ENCODE data around the gene NXPE4. TPM values are rescaled to one million over a fixed set of nuclear protein-coding genes. Genes with fewer than 3 reads are reported as not detected.

Gene NXPE4
- total RNA-seq, 1 experiment from 2014 or later: not detected

DNA sequence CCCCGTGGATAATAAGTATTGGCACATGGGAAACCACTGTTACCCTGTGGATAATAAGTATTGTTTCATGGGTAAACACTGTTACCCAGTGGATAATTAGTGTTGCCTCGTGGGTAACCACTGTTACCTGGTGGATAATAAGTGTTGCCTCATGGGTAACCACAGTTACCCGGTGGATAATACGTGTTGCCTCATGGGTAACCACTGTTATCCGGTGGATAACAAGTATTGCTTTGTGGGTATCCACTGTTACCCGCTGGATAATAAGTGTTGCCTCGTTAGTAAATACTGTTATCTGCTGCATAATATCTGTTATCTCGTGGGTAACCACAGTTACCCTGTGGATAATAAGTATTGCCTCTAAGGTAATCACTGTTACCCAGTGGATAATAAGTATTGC, 25.5 kb upstream of the NXPE4 start:
- no peak for DNase-seq
- Histone ChIP-seq H3K4me1 (ENCODE audit: low read length) (no peaks in the 10 kb centered on the region), H3K4me2 (ENCODE audit: low read depth, low read length, poor library complexity, severe bottlenecking) (no peak overlapping the region), H3K9me3 (ENCODE audit: low read length) (no peaks in the 10 kb centered on the region; the same call in 1 of the 2 replicates), H2AFZ (ENCODE audit: low read length) (no peak overlapping the region), H3K36me3 (ENCODE audit: insufficient read depth, low read length) (no peaks in the 10 kb centered on the region), H3K27ac (ENCODE audit: low read length) (no peak overlapping the region), H3K79me2 (ENCODE audit: low read length) (no peaks in the 10 kb centered on the region), H3K9ac (ENCODE audit: low read length) (no peak overlapping the region), H3K4me3 (ENCODE audit: low read length) (no peak overlapping the region), H3K27me3 (ENCODE audit: low read length) (no peaks in the 10 kb centered on the region), H3K9me2 (replicated peaks; ENCODE audit: insufficient read depth, low read length) (no peaks in the 10 kb centered on the region), H4K20me1 (ENCODE audit: insufficient read depth, low read depth, low read length) (no peaks in the 10 kb centered on the region)

DNA sequence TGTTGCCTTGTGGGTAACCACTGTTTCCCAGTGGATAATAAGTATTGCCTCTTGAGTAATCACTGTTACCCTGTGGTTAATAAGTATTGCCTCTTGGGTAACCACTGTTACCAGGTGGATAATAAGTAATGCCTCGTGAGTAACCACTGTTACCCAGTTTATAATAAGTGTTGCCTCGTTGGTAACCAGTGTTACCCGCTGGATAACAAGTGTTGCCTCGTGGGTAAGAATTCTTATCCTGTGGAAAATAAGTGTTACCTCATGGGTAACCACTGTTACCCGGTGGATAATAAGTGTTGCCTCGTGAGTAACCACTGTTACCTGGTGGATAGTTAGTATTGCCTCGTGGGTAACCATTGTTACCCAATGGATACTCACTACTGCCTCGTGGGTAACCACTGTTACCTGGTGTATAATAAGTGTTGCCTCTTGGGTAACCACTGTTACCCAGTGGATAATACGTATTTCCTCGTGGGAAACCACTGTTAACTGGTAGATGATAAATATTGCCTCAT, 24.1 kb upstream of the NXPE4 start:
- no peak overlapping the region for H3K4me2 ChIP-seq (ENCODE audit: low read depth, low read length, poor library complexity, severe bottlenecking)
- no peak for DNase-seq
- no peaks in the 10 kb centered on the region for H3K27me3 ChIP-seq (ENCODE audit: low read length)
- no peaks in the 10 kb centered on the region for H3K79me2 ChIP-seq (ENCODE audit: low read length)
- H3K4me3 ChIP-seq (ENCODE audit: low read length): no peak overlapping the region
- no peaks in the 10 kb centered on the region; the same call in 1 of the 2 replicates for H3K9me3 ChIP-seq (ENCODE audit: low read length)
- no peaks in the 10 kb centered on the region for H3K4me1 ChIP-seq (ENCODE audit: low read length)
- no peak overlapping the region for H3K9ac ChIP-seq (ENCODE audit: low read length)
- no peak overlapping the region for H3K27ac ChIP-seq (ENCODE audit: low read length)
- no peaks in the 10 kb centered on the region for H4K20me1 ChIP-seq (ENCODE audit: insufficient read depth, low read depth, low read length)
- no peaks in the 10 kb centered on the region for H3K9me2 ChIP-seq (replicated peaks; ENCODE audit: insufficient read depth, low read length)
- no peaks in the 10 kb centered on the region for H3K36me3 ChIP-seq (ENCODE audit: insufficient read depth, low read length)
- no peak overlapping the region for H2AFZ ChIP-seq (ENCODE audit: low read length)

DNA sequence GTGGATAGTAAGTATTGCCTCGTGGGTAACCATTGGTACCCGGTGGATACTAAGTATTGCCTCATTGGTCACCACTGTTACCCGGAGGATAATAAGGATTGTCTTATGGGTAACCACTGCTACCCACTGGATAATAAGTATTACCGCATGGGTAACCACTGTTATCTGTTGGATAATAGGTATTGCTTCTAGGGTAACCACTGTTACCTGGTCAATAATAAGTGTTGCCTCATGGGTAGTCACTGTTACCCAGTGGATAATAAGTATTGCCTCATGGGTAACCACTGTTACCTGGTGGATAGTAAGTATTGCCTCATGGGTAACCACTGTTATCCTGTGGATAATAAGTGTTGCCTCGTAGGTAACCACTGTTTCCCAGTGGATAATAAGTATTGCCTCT, 22.6 kb upstream of the NXPE4 start:
- H3K27ac ChIP-seq (ENCODE audit: low read length): no peak overlapping the region
- H3K79me2 ChIP-seq (ENCODE audit: low read length): no peaks in the 10 kb centered on the region
- H3K9me2 ChIP-seq (replicated peaks; ENCODE audit: insufficient read depth, low read length): no peaks in the 10 kb centered on the region
- H2AFZ ChIP-seq (ENCODE audit: low read length): no peak overlapping the region
- H3K4me1 ChIP-seq (ENCODE audit: low read length): no peaks in the 10 kb centered on the region
- H3K36me3 ChIP-seq (ENCODE audit: insufficient read depth, low read length): no peaks in the 10 kb centered on the region
- H3K9me3 ChIP-seq (ENCODE audit: low read length): no peaks in the 10 kb centered on the region; the same call in 1 of the 2 replicates
- no peaks in the 10 kb centered on the region for H3K27me3 ChIP-seq (ENCODE audit: low read length)
- DNase-seq: no peak
- H3K4me2 ChIP-seq (ENCODE audit: low read depth, low read length, poor library complexity, severe bottlenecking): no peak overlapping the region
- H3K9ac ChIP-seq (ENCODE audit: low read length): no peak overlapping the region
- no peaks in the 10 kb centered on the region for H4K20me1 ChIP-seq (ENCODE audit: insufficient read depth, low read depth, low read length)
- no peak overlapping the region for H3K4me3 ChIP-seq (ENCODE audit: low read length)

DNA sequence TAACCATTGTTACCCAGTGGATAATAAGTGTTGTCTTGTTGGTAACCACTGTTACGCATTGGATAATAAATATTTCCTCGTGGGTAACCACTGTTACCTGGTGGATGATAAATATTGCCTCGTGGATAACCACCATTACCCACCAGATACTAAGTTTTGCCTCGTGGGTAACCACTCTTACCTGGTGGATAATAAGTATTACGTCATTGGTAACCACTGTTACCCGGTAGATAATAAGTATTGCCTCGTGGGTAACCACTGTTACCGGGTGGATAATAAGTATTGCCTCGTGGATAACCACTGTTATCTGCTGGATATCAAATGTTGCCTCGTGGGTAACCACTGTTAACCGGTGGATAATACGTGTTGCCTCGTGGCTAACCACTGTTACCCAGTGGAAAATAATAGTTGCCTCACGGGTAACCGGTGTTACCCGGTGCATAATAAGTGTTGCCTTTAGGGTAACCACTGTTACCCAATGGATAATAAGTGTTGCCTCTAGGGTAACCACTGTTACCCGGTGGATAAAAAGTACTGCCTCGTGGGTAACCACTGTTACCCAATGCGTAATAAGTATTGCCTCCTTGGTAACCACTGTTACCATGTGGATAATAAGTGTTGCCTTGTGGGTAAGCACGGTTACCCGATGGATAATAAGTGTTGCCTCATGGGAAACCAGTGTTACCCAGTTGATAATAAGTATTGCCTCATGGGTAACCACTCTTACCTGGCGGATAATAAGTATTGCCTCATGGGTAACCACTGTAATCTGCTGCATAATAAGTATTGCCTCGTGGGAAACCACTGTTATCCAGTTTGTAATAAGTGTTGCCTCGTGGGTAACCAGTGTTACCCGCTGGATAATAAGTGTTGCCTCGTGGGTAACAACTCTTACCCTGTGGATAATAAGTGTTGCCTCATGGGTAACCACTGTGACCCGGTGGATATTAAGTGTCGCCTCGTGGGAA, 21.9 kb upstream of the NXPE4 start:
- Histone ChIP-seq H3K9me2 (replicated peaks; ENCODE audit: insufficient read depth, low read length) (no peaks in the 10 kb centered on the region), H3K4me3 (ENCODE audit: low read length) (no peak overlapping the region), H3K9ac (ENCODE audit: low read length) (no peak overlapping the region), H3K27me3 (ENCODE audit: low read length) (no peaks in the 10 kb centered on the region), H3K9me3 (ENCODE audit: low read length) (no peaks in the 10 kb centered on the region; the same call in 1 of the 2 replicates), H3K4me1 (ENCODE audit: low read length) (no peaks in the 10 kb centered on the region), H2AFZ (ENCODE audit: low read length) (no peak overlapping the region), H3K79me2 (ENCODE audit: low read length) (no peaks in the 10 kb centered on the region), H3K36me3 (ENCODE audit: insufficient read depth, low read length) (no peaks in the 10 kb centered on the region), H3K4me2 (ENCODE audit: low read depth, low read length, poor library complexity, severe bottlenecking) (no peak overlapping the region), H3K27ac (ENCODE audit: low read length) (no peak overlapping the region), H4K20me1 (ENCODE audit: insufficient read depth, low read depth, low read length) (no peaks in the 10 kb centered on the region)
- no peak for DNase-seq

DNA sequence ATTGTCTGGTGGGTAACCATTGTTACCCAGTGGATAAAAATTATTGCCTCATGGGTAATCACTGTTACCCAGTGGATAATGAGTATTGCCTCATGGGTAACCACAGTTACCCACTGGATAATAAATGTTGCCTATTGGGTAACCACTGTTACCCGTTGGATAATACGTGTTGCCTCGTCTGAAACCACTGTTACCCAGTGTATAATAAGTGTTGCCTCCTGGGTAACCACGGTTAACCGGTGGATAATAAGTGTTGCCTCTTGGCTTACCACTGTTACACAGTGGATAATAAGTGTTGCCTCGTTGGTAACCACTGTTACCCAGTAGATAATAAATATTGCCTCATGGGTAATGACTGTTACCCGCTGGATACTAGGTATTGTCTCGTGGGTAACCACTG, 20.9 kb upstream of the NXPE4 start:
- Histone ChIP-seq H3K4me1 (ENCODE audit: low read length) (no peaks in the 10 kb centered on the region), H2AFZ (ENCODE audit: low read length) (no peak overlapping the region), H4K20me1 (ENCODE audit: insufficient read depth, low read depth, low read length) (no peaks in the 10 kb centered on the region), H3K36me3 (ENCODE audit: insufficient read depth, low read length) (no peaks in the 10 kb centered on the region), H3K9me2 (replicated peaks; ENCODE audit: insufficient read depth, low read length) (no peaks in the 10 kb centered on the region), H3K79me2 (ENCODE audit: low read length) (no peaks in the 10 kb centered on the region), H3K27ac (ENCODE audit: low read length) (no peak overlapping the region), H3K9ac (ENCODE audit: low read length) (no peak overlapping the region), H3K27me3 (ENCODE audit: low read length) (no peaks in the 10 kb centered on the region), H3K4me2 (ENCODE audit: low read depth, low read length, poor library complexity, severe bottlenecking) (no peak overlapping the region), H3K9me3 (ENCODE audit: low read length) (no peaks in the 10 kb centered on the region; the same call in 1 of the 2 replicates), H3K4me3 (ENCODE audit: low read length) (no peak overlapping the region)
- no peak for DNase-seq

DNA sequence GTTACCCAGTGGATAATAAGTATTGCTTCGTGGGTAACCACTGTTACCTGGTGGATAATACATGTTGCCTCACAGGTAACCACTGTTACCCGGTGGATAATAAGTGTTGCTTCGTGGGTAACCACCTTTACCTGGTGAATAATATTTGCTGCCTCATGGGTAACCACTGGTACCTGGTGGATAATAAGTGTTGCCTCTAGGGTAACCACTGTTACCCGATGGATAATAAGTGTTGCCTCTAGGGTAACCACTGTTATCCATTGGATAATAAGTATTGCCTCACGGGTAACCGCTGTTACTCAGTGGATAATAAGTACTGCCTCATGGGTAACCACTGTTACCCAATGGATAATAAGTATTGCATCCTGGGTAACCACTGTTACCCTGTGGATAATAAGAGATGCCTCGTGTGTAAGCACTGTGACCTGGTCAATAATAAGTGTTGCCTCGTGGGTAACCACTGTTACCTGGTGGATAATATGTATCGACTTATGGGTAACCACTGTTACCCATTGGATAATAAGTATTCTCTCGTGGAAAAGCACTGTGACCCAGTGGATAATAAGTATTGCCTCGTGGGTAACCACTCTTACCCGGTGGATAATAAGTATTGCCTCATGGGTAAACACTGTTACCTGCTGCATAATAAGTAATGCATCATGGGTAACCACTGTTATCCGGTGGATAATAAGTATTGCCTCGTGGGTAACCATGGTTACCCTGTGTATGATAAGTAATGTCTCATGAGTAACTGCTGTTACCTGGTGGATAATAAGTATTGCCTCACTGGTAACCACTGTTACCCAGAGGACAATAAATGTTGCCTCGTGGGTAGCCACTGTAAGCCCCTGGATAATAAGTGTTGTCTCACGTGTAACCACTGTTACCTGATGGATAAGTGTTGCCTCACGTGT, 20.1 kb upstream of the NXPE4 start:
- no peaks in the 10 kb centered on the region for H3K27me3 ChIP-seq (ENCODE audit: low read length)
- no peaks in the 10 kb centered on the region for H3K9me2 ChIP-seq (replicated peaks; ENCODE audit: insufficient read depth, low read length)

DNA sequence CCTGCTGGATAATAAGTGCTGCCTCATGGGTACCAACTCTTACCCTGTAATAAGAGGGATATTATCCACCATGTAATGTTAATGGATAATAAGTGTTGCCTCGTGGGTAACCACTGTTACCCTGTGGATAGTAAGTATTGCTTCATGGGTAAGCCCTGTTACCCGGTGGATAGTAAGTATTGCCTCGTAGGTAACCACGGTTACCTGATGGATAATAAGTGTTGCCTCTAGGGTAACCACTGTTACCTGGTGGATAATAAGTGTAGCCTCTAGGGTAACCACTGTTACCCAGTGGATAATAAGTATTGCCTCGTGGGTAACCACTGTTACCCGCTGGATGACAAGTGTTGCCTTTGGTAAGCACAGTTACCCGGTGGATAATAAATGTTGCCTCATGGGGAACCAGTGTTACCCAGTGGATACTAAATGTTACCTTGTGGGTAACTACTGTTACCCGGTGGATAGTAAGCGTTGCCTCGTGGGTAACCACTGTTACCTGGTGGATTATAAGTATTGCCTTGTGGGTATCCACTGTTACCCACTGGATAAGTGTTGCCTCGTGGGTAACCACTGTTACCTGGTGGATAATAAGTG, 18.6 kb upstream of the NXPE4 start:
- Histone ChIP-seq H3K4me1 (ENCODE audit: low read length) (no peaks in the 10 kb centered on the region), H3K4me2 (ENCODE audit: low read depth, low read length, poor library complexity, severe bottlenecking) (no peak overlapping the region), H3K79me2 (ENCODE audit: low read length) (no peaks in the 10 kb centered on the region), H3K27me3 (ENCODE audit: low read length) (no peaks in the 10 kb centered on the region), H3K36me3 (ENCODE audit: insufficient read depth, low read length) (no peaks in the 10 kb centered on the region), H4K20me1 (ENCODE audit: insufficient read depth, low read depth, low read length) (no peaks in the 10 kb centered on the region), H3K9me3 (ENCODE audit: low read length) (no peaks in the 10 kb centered on the region; the same call in 1 of the 2 replicates), H3K9ac (ENCODE audit: low read length) (no peak overlapping the region), H3K9me2 (replicated peaks; ENCODE audit: insufficient read depth, low read length) (no peaks in the 10 kb centered on the region), H2AFZ (ENCODE audit: low read length) (no peak overlapping the region), H3K27ac (ENCODE audit: low read length) (no peak overlapping the region), H3K4me3 (ENCODE audit: low read length) (no peak overlapping the region)
- DNase-seq: no peak

More for the DNA sequence above, 20.1 kb upstream of the NXPE4 start:
- Histone ChIP-seq H3K27ac (ENCODE audit: low read length) (no peak overlapping the region), H3K9ac (ENCODE audit: low read length) (no peak overlapping the region), H3K36me3 (ENCODE audit: insufficient read depth, low read length) (no peaks in the 10 kb centered on the region), H3K4me2 (ENCODE audit: low read depth, low read length, poor library complexity, severe bottlenecking) (no peak overlapping the region), H3K4me1 (ENCODE audit: low read length) (no peaks in the 10 kb centered on the region), H3K9me3 (ENCODE audit: low read length) (no peaks in the 10 kb centered on the region; the same call in 1 of the 2 replicates), H3K4me3 (ENCODE audit: low read length) (no peak overlapping the region), H2AFZ (ENCODE audit: low read length) (no peak overlapping the region), H3K79me2 (ENCODE audit: low read length) (no peaks in the 10 kb centered on the region), H4K20me1 (ENCODE audit: insufficient read depth, low read depth, low read length) (no peaks in the 10 kb centered on the region)
- DNase-seq: no peak
